Left ventricle myocardium superior (tissue), 1 donor: ENCODE results near the gene AADAT. TPM values are rescaled to one million over a fixed set of nuclear protein-coding genes. Genes with fewer than 3 reads are reported as not detected.

Experiments
- total RNA-seq: library from RNA; stranded (reverse); fragmentation: NEBNext Ultra II Directional; extraction: Animal tissue kit (Norgen Biotek cat#: 25700); gene quantifications from one replicate; pipeline ENCODE4 v1.2.1, GENCODE V29; 2021
- donor health status: DM: no; HTN: yes; CAD: no; lungs with severe emphysema.

The AADAT gene
- total RNA-seq, 1 donor from 2014 or later, result 1.6 TPM

Other genes with a start within 250 kb of the AADAT start
- gene MFAP3L, start 63.6 kb downstream of the AADAT start, total RNA-seq, result 3.9 TPM